Measurements from ENCODE around the gene C2CD3. TPM values are rescaled to one million over a fixed set of nuclear protein-coding genes. Genes with fewer than 3 reads are reported as not detected.

Gene C2CD3
- total and polyA plus RNA-seq, 9 of the 15 experiments (the other 6 are each of a cell fraction or from before 2014, with no cell fraction given) = 4.4 to 20.2 (median 15.4) TPM

DNA sequence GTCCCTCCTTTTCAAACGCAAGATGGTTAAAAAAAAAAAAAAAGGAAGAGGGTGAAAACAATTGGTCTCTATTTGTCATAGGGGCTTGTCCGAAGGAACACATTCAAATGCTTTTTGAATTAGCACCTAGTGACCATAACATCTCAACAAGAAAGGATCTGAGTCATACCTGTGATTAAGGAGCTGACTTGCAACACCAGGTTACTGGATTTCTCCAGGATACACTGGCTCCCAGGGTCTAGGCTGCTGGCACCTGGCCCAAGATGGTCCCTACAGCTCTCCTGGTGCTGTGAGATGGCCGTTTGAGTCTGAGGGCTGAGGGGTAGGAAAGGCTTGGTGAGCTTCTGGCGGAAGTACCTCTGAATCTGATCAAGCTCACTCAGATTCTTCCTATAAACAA, 133.5 kb downstream of the C2CD3 start:
- no peaks in the 10 kb centered on the region for H4K20me1 ChIP-seq (replicated peaks; ENCODE audit: control insufficient read depth, insufficient read depth, low read length)
- no peak for ATAC-seq
- no peaks in the 10 kb centered on the region for H3K9me3 ChIP-seq (replicated peaks; ENCODE audit: control insufficient read depth, insufficient read depth, low read depth, low read length)
- FAIRE-seq = no peak
- ChIA-PET POLR2A (interaction anchor here (2.1 kb wide), 1 partner anchor 15 kb away, joined by 5 read pairs; no protein-coding TSS in a partner anchor), CTCF (ENCODE audit: low intra/inter-chr PET ratio) (no interaction called here)
- no peaks in the 10 kb centered on the region for H3K4me1 ChIP-seq (replicated peaks in 1 of 2; ENCODE audit: control insufficient read depth in 2 of 2, insufficient read depth in 2 of 2, low read length in 2 of 2)
- in situ Hi-C loops (cut with MboI) = no loop called here
- no peak overlapping the region for H3K27ac ChIP-seq (ENCODE audit: extremely low read depth, low read depth, low read length)
- no peak overlapping the region for H3K9ac ChIP-seq (ENCODE audit: insufficient read depth in 1 of 2, low read depth in 2 of 2, low read length in 2 of 2)
- no peaks in the 10 kb centered on the region for H3K79me2 ChIP-seq (ENCODE audit: control insufficient read depth, insufficient read depth, low read length)
- H2AFZ ChIP-seq (ENCODE audit: low read depth, low read length) = no peak overlapping the region
- no peak overlapping the region for H3K4me2 ChIP-seq (ENCODE audit: insufficient read depth, low read length)
- 70% methylated on average over 4 of the region's 4 CpGs for WGBS (ENCODE audit: insufficient coverage, low coverage, missing lambda C conversion rate)
- intact Hi-C loops (cut with micrococcal nuclease) = no loop called here
- no TSS peak for BruUV-seq (replicated peaks)
- no peaks in the 10 kb centered on the region for H3K9me1 ChIP-seq (ENCODE audit: control insufficient read depth, insufficient read depth, low read length)
- H3K36me3 ChIP-seq (ENCODE audit: control insufficient read depth, insufficient read depth, low read length) = peaks cover 52% of the 10 kb centered on the region
- TF ChIP-seq KLF16 (IDR thresholded peaks at IDR 0.05) (no peak), NFIC (IDR thresholded peaks at IDR 0.05) (0 out of 2 replicates have a peak, but pooled peaks have one; percentile 9)
- H3K27me3 ChIP-seq (ENCODE audit: control insufficient read depth in 2 of 2, insufficient read depth in 2 of 2, low read length in 2 of 2) = no peaks in the 10 kb centered on the region
- no peak overlapping the region for H3K4me3 ChIP-seq
- no peak for DNase-seq (ENCODE audit: extremely low read depth in 1 of 4, low spot score in 3 of 4)

DNA sequence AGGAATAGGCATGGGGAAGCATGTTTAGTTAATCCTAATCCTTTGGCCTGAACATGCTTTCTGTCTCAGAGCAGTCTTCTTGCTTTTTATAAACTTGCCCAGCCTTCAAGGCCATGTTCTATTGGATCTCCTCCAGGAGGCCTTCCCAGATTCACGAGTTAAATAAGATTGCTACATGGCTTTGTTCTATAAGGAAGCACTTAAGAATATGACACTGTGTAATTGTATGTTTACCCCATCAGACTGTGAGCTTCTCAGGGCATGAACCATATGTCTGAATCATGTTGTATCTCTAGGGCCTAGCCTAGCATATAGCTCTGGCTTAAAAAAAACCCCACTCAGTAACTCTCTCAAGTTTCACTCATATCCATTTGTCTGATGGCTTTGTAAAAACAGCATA, 135.5 kb downstream of the C2CD3 start:
- no peaks in the 10 kb centered on the region for H3K9me3 ChIP-seq (replicated peaks; ENCODE audit: control insufficient read depth, insufficient read depth, low read depth, low read length)
- intact Hi-C loops (cut with micrococcal nuclease) (no loop called here), in situ Hi-C loops (cut with MboI) (no loop called here)
- CTCF ChIA-PET (ENCODE audit: low intra/inter-chr PET ratio) = no interaction called here
- H3K4me2 ChIP-seq (ENCODE audit: insufficient read depth, low read length) = no peak overlapping the region
- no peaks in the 10 kb centered on the region for H3K27me3 ChIP-seq (ENCODE audit: control insufficient read depth in 2 of 2, insufficient read depth in 2 of 2, low read length in 2 of 2)
- FAIRE-seq (no peak), DNase-seq (ENCODE audit: extremely low read depth in 1 of 4, low spot score in 3 of 4) (no peak), ATAC-seq (no peak)
- no peak overlapping the region for H3K4me3 ChIP-seq
- POLR2A ChIA-PET = interaction anchor here (0.8 kb wide), 1 partner anchor 55 kb away, joined by 3 read pairs; no protein-coding TSS in a partner anchor
- H3K9me1 ChIP-seq (ENCODE audit: control insufficient read depth, insufficient read depth, low read length) = no peaks in the 10 kb centered on the region
- H2AFZ ChIP-seq (ENCODE audit: low read depth, low read length) = no peak overlapping the region
- peaks cover 42% of the 10 kb centered on the region for H3K36me3 ChIP-seq (ENCODE audit: control insufficient read depth, insufficient read depth, low read length)
- H3K4me1 ChIP-seq (replicated peaks in 1 of 2; ENCODE audit: control insufficient read depth in 2 of 2, insufficient read depth in 2 of 2, low read length in 2 of 2) = no peaks in the 10 kb centered on the region
- no peak overlapping the region for H3K27ac ChIP-seq (ENCODE audit: extremely low read depth, low read depth, low read length)
- 18% methylated on average over 1 of the region's 1 CpG for WGBS (ENCODE audit: insufficient coverage, low coverage, missing lambda C conversion rate)
- H4K20me1 ChIP-seq (replicated peaks; ENCODE audit: control insufficient read depth, insufficient read depth, low read length) = no peaks in the 10 kb centered on the region
- no TSS peak for BruUV-seq (replicated peaks)
- H3K79me2 ChIP-seq (ENCODE audit: control insufficient read depth, insufficient read depth, low read length) = no peaks in the 10 kb centered on the region
- TF ChIP-seq ZFP36 (IDR thresholded peaks at IDR 0.05; ENCODE audit: low read depth, low read length, partially characterized antibody) (peak; percentile 83), E2F3 (CRISPR knock-in tag; IDR thresholded peaks at IDR 0.05) (no peak), EGR1 (conservative IDR thresholded peaks at IDR 0.05) (no peak), RBM25 (IDR thresholded peaks at IDR 0.05; ENCODE audit: low read depth, low read length, severe bottlenecking) (peak; percentile 52), KLF10 (CRISPR knock-in tag; IDR thresholded peaks at IDR 0.05) (no peak), RFX5 (IDR thresholded peaks at IDR 0.05; ENCODE audit: low read depth, low read length) (no peak)
- TF ChIP-seq, protein P1, sequence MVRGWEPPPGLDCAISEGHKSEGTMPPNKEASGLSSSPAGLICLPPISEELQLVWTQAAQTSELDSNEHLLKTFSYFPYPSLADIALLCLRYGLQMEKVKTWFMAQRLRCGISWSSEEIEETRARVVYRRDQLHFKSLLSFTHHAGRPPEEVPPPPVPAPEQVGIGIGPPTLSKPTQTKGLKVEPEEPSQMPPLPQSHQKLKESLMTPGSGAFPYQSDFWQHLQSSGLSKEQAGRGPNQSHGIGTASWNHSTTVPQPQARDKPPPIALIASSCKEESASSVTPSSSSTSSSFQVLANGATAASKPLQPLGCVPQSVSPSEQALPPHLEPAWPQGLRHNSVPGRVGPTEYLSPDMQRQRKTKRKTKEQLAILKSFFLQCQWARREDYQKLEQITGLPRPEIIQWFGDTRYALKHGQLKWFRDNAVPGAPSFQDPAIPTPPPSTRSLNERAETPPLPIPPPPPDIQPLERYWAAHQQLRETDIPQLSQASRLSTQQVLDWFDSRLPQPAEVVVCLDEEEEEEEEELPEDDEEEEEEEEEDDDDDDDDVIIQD (CRISPR knock-in tag; IDR thresholded peaks at IDR 0.05) = no peak
- H3K9ac ChIP-seq (ENCODE audit: insufficient read depth in 1 of 2, low read depth in 2 of 2, low read length in 2 of 2) = no peak overlapping the region
